K562 (cell line): ENCODE results near the gene PPDPF. TPM values are rescaled to one million over a fixed set of nuclear protein-coding genes. Genes with fewer than 3 reads are reported as not detected.

Experiments
- CUX1 ChIP-seq: fragments of 200-800 bp; sonication (Bioruptor generic); IDR thresholded peaks from 2 replicates; pipeline ENCODE4 v1.6.1; 2016; ENCODE audit warnings: missing genetic modification characterization, missing compliant biosample characterization
- ETV6 ChIP-seq, 3 experiments: fragments of 150-350 bp in 1 of 3; sonication (generic) in 1 of 3; formaldehyde crosslinking in 1 of 3; IDR thresholded peaks; 2 replicates each; pipeline versions ENCODE4 v1.6.1 to v1.8.0; 2014 to 2022; ENCODE audit warnings: borderline replicate concordance in 2 of 3, low read depth in 2 of 3, antibody characterized with exemption in 1 of 3, low read length in 1 of 3, mild to moderate bottlenecking in 1 of 3, missing genetic modification reagents in 1 of 3
- MGA ChIP-seq: fragments of 450-650 bp; IDR thresholded peaks from 2 replicates; pipeline ENCODE4 v1.6.1; 2016; ENCODE audit warnings: mild to moderate bottlenecking, moderate library complexity
- MTA2 ChIP-seq: fragments of 450-650 bp; IDR thresholded peaks from 2 replicates; pipeline ENCODE4 v1.6.1; 2016; ENCODE audit warnings: low read depth
- SOX6 ChIP-seq: fragments of 450-650 bp; IDR thresholded peaks from 2 replicates; pipeline ENCODE4 v1.6.1; 2014; ENCODE audit warnings: mild to moderate bottlenecking
- SRF ChIP-seq, 2 experiments: fragments of 250-450, 450-650 bp in 1 of 2; sonication (Bioruptor Pico) in 1 of 2; sonication (generic) in 1 of 2; formaldehyde crosslinking; IDR thresholded peaks; 2 replicates each; pipeline versions ENCODE4 v1.5.0 to v1.5.1; 2020 to 2022; ENCODE audit warnings: mild to moderate bottlenecking in 1 of 2, missing genetic modification reagents in 1 of 2
- ZNF3 ChIP-seq: fragments of 250-450 bp; sonication (Bioruptor Pico); IDR thresholded peaks from 2 replicates; pipeline ENCODE4 v1.5.0; 2021; ENCODE audit warnings: mild to moderate bottlenecking, moderate library complexity
- ZNF695 ChIP-seq: fragments of 450-650 bp; formaldehyde crosslinking; IDR thresholded peaks from 2 replicates; pipeline ENCODE4 v1.4.0; 2020; ENCODE audit warnings: mild to moderate bottlenecking, moderate library complexity
- ZNF75A ChIP-seq: fragments of 450-650 bp; formaldehyde crosslinking; IDR thresholded peaks from 2 replicates; pipeline ENCODE4 v1.4.0; 2020; ENCODE audit warnings: mild to moderate bottlenecking
- polyA plus RNA-seq, 8 experiments: library from polyadenylated mRNA; depleted of rRNA in 4 of 8; stranded (reverse) in 5 of 8; unstranded in 3 of 8; fragments of >200 nt; fragmentation: Nextera tagmentation in 2 of 8; fragmentation: Illumina TruSeq in 1 of 8; extraction: Ambion mirVana in 2 of 8; extraction: Trizol in 1 of 8; gene quantifications; 2 replicates each; pipeline versions ENCODE4 v1.2.1 to v1.2.3, GENCODE V29; 2011 to 2014; ENCODE audit warnings: inconsistent platforms in 1 of 8, missing spikeins in 1 of 8
- total RNA-seq, 7 experiments: library from RNA; depleted of rRNA in 6 of 7; stranded (reverse); fragments of >200 nt in 6 of 7; fragmentation: Illumina TruSeq in 2 of 7; extraction: Trizol in 2 of 7; gene quantifications; 2 replicates each; pipeline versions ENCODE4 v1.2.1 to v1.2.3, GENCODE V29; 2011 to 2021; ENCODE audit warnings: low replicate concordance in 1 of 7

The PPDPF gene
- total and polyA plus RNA-seq, 9 of the 15 experiments (the other 6 are each of a cell fraction or from before 2014, with no cell fraction given) = 0.77 to 233 (median 10.5) TPM

GRCh38 chr20:63534831-63535651 lies 14.5 kb downstream of the PPDPF start (continued):
- TF ChIP-seq MGA (peak; percentile 79), ZNF695 (CRISPR knock-in tag) (no peak), ETV6 (IDR thresholded peaks at IDR 0.05; ENCODE audit: borderline replicate concordance in 1 of 2, low read depth in 2 of 2, low read length in 1 of 2) (no peak), ETV6 (CRISPR knock-in tag; IDR thresholded peaks at IDR 0.05; ENCODE audit: borderline replicate concordance) (peak; percentile 89), ZNF75A (no peak), MTA2 (no peak), ZNF3 (CRISPR knock-in tag) (no peak), CUX1 (CRISPR knock-in tag) (no peak), SRF (CRISPR knock-in tag; IDR thresholded peaks at IDR 0.05) (no peak), SOX6 (no peak)
